ENCODE data around the gene RACK1.
A peak's percentile ranks its signal among the peaks of the same experiment; 100 is the strongest.

The RACK1 gene

GRCh38 chr5:181190711-181191525 lies 52.8 kb downstream of the RACK1 start:
- TF ChIP-seq CTCF (IDR thresholded peaks at IDR 0.05) = peak; percentile 39; the same call in 1 of the 2 replicates

- TF ChIP-seq CTCF (IDR thresholded peaks at IDR 0.05) = no peak
Measured at GRCh38 chr5:181189962-181190710, 53.6 kb downstream of the RACK1 start.

DNA sequence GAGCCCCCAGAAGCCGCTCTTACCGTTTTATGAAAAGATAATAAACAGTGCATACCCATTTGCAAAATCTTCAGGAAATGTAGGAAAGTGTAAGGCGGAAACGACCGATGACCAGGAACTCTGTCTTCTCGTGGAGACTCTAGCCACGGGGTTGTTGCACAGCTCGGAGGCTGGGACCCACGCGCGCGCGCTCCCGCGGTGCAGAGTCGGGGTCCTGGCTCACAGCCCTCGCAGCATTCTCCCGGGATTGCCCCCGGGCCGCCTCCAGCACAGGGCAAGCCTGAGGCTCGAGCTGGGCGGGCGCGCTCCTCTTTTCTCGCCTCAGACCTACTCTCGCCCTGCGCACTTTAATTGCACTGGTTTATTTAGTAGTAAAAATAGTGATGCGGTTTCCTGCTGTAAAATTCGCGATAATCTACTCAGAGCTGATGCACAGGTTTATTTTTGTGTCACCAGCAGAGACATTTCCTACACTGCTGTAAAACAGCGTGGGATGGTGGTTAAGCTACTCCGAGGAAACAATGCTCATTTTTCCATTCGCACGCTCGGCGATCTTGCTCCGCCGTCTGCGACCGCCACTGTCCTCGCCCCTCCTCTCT lies 54.2 kb downstream of the RACK1 start:
- no peak for TF ChIP-seq CTCF (IDR thresholded peaks at IDR 0.05)

DNA sequence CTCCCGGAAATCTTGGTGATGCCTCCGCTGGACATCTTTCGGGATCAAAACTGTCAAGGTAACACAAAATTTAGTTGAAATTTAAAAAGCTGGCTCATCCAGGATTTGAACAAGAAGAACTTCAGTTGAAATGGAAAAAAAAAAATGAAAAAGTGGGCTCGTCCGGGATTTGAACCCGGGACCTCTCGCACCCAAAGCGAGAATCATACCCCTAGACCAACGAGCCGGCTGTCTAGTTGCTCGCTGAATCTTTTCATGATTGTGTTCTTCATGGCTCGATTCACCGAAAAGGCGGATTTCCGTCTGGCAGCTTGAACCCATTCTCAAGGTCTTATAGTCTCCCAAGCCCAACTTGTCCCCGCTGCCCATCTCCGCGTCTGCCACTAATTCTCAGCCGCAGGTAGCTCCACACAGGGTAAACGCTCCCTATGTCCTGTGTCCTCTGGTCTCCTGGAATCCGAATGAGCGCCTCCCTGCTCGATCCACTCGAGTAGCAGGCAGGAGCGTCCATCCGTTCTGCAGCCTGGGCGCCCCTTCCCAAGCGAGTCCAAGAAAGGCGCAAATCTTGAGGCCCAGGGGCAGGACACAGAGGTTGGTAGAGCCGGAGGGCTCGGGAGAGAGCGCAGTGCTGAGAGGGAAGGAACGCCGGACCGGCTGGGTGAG lies 54.9 kb downstream of the RACK1 start:
- TF ChIP-seq CTCF (IDR thresholded peaks at IDR 0.05) = peak; percentile 11; the same call in 1 of the 2 replicates

- TF ChIP-seq CTCF (IDR thresholded peaks at IDR 0.05) = peak; percentile 31; the same call in 1 of the 2 replicates
Measured at GRCh38 chr5:181187500-181188213, 56.0 kb downstream of the RACK1 start.

GRCh38 chr5:181186986-181187499 lies 56.7 kb downstream of the RACK1 start:
- TF ChIP-seq CTCF (IDR thresholded peaks at IDR 0.05) = no peak

All from LNCAP (cell line).